Measurements from ENCODE around the gene ADAMTSL1. TPM values are rescaled to one million over a fixed set of nuclear protein-coding genes. Genes with fewer than 3 reads are reported as not detected.

The ADAMTSL1 gene
- total and polyA plus RNA-seq, 2 donors (not counting 3 experiments of a cell fraction or from before 2014, with no cell fraction given) = 15.0 to 18.4 TPM

- Histone ChIP-seq H3K4me1 (ENCODE audit: control insufficient read depth, extremely low read depth, insufficient read depth, low read length) (peaks cover 50% of the 10 kb centered on the region), H3K79me2 (ENCODE audit: control insufficient read depth, insufficient read depth, low read length) (peaks cover 19% of the 10 kb centered on the region), H3K9me1 (replicated peaks; ENCODE audit: control insufficient read depth, extremely low read depth, insufficient read depth, low read length) (no peaks in the 10 kb centered on the region), H3K27ac (ENCODE audit: insufficient read depth, low read depth, low read length) (peak overlapping the region; percentile 96), H2AFZ (ENCODE audit: low read depth, low read length) (no peak overlapping the region), H3K36me3 (ENCODE audit: control insufficient read depth in 2 of 2, extremely low read depth in 1 of 2, insufficient read depth in 2 of 2, low read length in 2 of 2) (no peaks in the 10 kb centered on the region), H3K9me3 (replicated peaks; ENCODE audit: control insufficient read depth, insufficient read depth, low read length) (no peaks in the 10 kb centered on the region), H4K20me1 (replicated peaks; ENCODE audit: control insufficient read depth, extremely low read depth, insufficient read depth, low read length) (no peaks in the 10 kb centered on the region), H3K27me3 (ENCODE audit: control insufficient read depth in 2 of 2, insufficient read depth in 2 of 2, low read length in 2 of 2) (no peaks in the 10 kb centered on the region), H3K9ac (replicated peaks; ENCODE audit: extremely low read depth, insufficient read depth, low read length) (peak overlapping the region; percentile 95), H3K4me3 (replicated peaks in 1 of 3; ENCODE audit: insufficient read depth in 1 of 3, low read depth in 1 of 3, low read length in 3 of 3) (no peak overlapping the region), H3K4me2 (ENCODE audit: insufficient read depth, low read length) (peak overlapping the region; percentile 67)
- intact Hi-C loops (cut with micrococcal nuclease) (loop anchor here (5.0 to 10.0 kb wide), 3 partner anchors 185 to 915 kb away; partner anchors contain the start of genes ACER2 and RRAGA), dilution Hi-C loops (cut with MboI; ENCODE audit: extremely low pct_ligation_motif_present, low sequenced_read_pairs) (no loop called here)
- TF ChIP-seq, protein P1, sequence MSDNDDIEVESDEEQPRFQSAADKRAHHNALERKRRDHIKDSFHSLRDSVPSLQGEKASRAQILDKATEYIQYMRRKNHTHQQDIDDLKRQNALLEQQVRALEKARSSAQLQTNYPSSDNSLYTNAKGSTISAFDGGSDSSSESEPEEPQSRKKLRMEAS (IDR thresholded peaks at IDR 0.05; ENCODE audit: insufficient read depth, insufficient read length) = no peak
- TF ChIP-seq JUN (IDR thresholded peaks at IDR 0.05; ENCODE audit: borderline replicate concordance, insufficient read depth, insufficient read length, low read depth) (peak; percentile 22), CTCF (IDR thresholded peaks at IDR 0.05; ENCODE audit: extremely low read depth in 1 of 2, insufficient read depth in 1 of 2, low read depth in 1 of 2, low read length in 2 of 2) (no peak), EZH2 (IDR thresholded peaks at IDR 0.05; ENCODE audit: borderline replicate concordance, low read depth, low read length, severe bottlenecking) (no peak), FOS (IDR thresholded peaks at IDR 0.05; ENCODE audit: borderline replicate concordance, insufficient read depth, low read length) (peak; percentile 51), MYC (IDR thresholded peaks at IDR 0.05; ENCODE audit: low read depth, low read length) (no peak)
- DNase-seq (ENCODE audit: low read depth, low spot score) (peak; percentile 52), FAIRE-seq (peak; percentile 76)
- ChIA-PET CTCF (interaction anchor here (1.1 to 4.3 kb wide), 8 partner anchors 19 to 238 kb away, joined by 3 to 31 read pairs (median 7); partner anchors contain the start of gene ADAMTSL1), POLR2A (interaction anchor here (0.6 kb wide), 1 partner anchor 50 kb away, joined by 5 read pairs; no protein-coding TSS in a partner anchor)
- no TSS peak for BruUV-seq (replicated peaks)
These were observed 18.7 kb downstream of the ADAMTSL1 start for GRCh38 chr9:18492612-18493011.
